Activated gamma-delta T cell treated with anti-CD3 and anti-CD28 coated beads, Interleukin-2, amount 50 U/mL, for 16 hours (primary cell): ENCODE results near the gene DUSP10.
A peak's percentile ranks its signal among the peaks of the same experiment; 100 is the strongest.

Source experiments
- DNase-seq: peaks from one replicate; pipeline ENCODE4 v3.0.0-alpha.2; 2020; ENCODE audit warnings: low read depth

DUSP10 gene

DNA sequence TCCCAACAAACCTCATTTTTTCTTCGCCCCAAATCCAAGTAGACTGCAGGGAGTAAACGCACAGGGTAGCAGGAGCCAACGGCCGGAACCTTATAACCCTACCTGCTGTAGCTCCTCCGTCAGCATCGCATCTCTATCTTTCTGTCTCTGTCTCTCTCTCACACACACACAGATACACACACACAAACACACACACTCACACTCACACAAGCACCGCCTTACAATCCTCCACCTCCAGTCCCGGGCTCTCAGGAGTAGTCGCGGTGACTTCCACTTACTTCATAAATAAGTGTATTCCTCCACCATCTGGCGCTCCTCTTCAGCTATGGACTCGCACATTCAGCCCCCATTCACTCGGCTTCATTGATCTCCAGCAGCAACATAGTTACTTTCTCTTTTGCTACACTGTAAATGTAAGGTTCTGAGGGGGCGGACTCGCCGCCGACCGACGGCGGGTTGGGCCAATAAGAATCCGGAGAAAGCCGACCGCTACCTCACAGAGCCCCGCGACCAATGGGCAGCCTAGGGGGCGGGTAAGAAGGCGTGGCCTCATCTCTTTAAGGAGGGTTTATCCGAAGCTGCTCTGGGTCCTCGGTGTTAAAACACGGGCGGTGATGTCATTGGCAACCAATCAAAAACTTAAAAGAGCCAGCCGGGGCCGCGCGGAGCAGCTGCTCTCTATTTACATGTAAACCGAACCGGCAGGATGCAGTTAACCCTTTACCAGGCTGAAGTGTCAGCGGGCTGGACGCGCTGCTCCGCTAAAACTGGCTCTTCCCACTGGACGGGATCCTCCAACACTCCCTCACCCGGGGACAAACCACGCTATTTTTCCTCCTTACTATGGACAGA is at the start of gene DUSP10:
Gene DUSP10, minus strand, starts transcription at position 387 of the 852 bp plus-strand sequence. CDS start 2,345 bp downstream, outside the sequence.
- peak; percentile 97 for DNase-seq

DNA sequence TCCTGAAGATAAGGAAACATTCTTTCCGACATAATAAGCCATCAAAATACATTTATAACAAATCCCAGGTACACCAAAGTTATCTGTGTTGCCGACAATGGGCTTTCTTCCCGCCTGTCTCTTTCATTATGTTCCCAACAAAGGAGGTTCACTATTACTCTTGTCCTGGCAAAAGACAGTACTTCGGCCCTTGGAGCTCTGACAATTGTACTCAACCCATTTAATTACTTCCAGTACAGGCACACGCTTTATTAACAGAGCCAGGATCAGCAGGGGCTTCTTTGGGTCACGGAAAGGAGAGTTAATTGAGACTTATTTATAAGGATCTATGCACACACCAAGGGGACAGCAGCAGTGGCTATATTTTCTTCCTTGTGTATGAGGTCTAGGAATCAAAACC is 46.6 kb upstream of the DUSP10 start:
- no peak for DNase-seq

DNA sequence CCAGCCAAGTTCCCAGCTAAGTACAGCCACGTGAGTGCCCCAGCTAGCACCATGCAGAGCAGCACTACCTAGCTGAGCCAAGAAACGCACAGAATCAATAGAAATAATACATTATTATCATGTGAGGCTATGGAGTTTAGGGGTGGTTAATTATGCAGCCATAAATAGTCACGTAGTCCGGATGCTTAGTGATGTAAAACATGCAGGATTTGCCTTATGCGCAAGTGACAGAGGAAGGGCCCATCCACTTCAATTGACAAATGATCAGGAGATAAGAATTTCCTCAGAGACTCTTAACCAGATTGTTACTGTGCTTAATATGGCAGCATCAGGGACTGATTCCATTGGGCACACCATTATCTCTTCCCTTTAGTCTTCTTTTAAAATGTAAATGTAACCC is 44.8 kb upstream of the DUSP10 start:
- DNase-seq, result no peak

DNA sequence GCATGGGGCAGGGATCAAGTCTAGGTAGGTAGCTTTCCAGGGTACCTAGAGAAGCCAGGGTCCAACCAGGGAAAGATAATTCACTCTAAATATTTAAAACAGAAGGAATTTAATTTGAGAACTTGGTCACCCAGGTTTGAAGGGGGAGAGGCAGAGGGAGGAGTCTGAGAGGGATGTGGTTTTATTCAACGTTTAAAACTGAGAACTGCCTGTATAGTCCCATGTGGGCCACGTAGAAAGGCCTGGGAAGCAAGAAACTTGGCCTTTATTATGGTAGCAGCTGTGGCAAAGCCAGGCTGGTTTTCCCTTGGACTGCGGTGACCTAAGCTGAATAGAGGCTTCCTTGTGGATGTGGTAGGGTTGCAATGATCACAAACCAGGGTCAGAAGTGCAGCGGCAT is 42.0 kb upstream of the DUSP10 start:
- DNase-seq, result no peak

DNA sequence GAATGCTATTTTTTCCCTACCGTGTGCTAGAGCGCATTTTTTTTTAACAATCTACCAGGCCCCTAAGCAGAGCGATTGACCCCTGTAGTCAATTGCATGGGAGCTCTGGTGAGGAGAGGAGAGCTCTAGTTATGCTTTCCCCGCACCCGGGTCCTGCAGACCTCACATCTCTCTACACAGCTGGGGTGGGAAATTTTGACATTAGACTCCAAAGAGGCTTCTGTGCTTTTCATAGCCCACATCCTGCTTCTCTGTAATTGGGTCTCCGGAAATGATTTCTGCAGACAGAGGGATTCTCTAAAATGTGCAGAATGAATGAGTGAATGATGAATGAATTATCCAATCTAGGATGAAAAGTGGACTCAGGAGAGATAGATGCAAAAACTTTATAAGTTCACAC is 41.5 kb upstream of the DUSP10 start:
- DNase-seq, result no peak

DNA sequence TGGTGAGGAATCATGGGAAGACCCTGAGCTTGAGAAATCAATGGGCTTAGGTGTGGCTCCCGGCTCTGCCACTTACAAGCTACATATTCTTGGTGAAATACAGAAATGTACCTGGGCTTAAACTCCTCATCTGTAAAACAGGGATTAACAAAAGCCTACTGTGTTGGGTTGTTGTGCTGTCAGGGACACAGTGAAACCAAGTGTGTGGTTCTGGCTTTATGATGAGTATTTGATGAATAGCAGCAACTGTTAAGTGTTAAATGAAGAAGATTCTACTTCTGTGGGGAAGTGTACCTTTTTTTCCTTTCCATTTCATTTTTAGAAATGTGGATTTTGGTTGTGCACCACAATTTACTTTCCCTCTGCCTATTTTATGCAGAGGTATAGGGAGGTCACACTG is 41.1 kb upstream of the DUSP10 start:
- DNase-seq, result no peak

DNA sequence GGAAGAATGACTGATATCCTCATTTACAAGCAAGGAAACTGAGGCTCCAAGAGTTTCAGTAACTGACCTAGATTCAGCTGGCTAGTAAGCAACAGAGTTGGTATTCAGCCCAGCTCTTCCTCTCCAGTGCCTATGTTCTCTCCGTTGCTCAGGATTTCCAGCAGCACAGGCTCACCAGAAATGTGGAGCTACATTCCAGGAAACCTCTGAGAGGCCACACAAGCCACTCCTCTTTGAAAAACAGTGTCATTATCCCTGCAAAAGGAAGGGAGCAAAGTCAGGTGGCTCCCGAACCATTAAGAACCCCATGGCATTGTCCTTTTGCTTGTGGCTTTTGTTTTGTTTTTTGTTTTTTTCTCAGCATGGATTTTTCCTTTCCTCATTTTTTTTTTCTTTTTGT is 40.6 kb upstream of the DUSP10 start:
- DNase-seq, result no peak

DNA sequence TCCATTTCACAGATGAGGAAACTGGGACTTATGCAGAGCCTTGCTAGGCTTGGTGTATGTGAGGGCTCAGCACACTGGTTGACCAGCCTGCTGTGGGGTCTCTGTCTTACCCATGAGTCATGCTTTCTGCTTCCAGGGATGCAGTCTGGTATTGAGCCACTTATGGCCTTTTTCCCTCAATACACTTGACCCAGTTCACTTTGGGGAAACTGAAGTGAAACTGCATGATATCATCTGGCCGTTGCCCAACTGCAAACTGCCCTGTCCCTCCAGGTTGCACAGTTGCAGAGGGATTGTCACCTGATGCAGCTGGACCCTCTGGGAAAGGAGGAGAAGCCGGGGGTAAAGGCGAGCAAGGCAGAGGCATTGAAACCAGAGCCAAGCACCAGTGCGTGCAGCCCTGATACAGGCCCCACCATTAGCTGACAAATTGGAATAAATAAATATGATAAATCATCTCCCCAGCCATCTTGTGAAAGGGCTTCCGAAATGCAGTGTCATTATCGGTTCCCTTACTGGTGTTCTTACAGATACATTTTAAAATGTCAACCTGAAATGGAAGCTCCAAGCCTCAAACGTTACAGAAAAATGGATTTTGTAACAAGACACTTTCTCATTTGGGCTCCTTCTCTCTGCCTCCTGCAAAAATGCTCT is 39.3 kb upstream of the DUSP10 start:
- DNase-seq, result no peak

DNA sequence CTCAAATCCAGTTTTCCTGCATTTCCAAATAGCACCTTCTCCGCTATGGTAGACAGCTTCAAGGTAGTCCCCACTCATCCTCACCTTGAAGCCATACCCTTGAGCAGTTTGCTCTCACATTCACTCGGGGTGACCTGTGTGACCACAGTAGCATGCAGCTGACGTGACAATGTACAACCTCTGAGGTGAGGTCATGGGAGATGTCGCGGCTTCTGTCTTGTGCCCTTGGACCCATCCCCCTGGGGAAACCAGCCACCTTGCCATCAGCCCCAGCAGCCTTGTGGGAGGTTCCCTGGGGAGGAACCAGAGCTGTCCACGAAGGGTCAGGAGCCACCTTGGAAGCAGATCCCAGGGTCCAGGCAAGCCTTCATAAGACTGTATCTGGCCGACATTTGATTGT is 38.3 kb upstream of the DUSP10 start:
- no peak for DNase-seq

DNA sequence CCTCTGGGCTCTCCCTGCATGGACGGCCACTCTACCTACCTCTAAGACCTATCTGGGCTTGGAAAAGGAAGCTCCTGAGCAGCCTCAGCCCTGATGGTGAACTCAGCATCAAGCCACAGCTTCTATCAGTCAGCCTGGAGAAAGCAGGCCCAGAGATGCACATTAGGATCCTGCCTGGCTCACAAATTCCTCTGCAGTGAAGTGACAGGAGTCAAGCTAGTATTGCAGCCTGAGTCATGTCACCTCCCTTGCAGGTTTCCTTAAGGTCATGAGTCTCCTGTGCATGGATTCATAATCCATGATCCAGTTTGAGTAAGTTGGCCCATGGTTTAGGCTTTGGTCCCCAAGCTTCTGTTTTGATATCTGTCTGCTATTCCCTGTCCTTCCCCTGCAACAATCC is 37.9 kb upstream of the DUSP10 start:
- DNase-seq, result no peak

DNA sequence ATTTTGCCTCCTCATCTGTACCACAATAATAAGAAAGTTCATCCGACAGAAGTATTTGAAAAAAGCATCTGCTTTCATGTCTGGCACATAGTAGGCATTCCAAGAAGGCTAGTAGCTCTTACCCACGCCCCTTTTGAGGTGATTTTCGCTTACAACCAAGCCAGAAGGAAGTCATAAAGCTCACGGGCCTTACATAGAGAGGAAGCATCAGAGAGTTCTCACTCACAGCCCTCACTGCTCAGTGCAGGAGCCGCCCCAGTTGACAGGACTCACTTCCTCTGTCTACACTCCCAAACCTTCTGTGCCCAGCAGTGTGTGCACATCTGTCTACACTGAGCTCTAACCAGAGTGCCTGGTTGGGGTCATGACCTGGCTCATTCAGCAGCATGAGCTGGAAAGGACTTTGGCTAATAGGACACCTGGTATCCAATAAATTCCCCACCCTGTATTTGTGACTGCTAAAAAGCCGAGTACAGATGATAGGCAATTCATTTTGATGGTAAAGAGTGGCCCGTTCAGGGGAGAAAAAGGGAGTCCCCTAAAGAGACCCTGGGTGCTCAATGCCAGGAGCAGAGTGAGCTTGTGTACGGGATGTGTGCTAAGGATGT is 36.8 kb upstream of the DUSP10 start:
- DNase-seq, result no peak

DNA sequence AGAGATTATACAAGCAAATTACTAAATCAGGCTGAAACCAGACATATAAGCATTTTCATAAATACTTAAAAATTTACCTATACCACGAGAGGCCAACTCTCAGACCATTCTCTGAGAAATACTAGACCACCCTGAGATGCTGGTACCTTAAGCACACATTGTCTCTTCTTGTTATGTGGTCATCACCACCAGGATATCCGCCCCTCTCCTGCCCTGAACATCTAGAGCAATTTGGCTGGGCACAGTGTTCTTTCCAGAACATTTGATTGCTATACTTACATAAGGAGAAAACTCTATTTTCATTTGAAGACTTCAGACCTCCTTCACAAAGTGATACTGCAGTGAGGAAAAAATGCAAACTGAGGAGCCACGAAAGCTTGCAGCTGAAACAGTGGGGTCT is 36.2 kb upstream of the DUSP10 start:
- no peak for DNase-seq

DNA sequence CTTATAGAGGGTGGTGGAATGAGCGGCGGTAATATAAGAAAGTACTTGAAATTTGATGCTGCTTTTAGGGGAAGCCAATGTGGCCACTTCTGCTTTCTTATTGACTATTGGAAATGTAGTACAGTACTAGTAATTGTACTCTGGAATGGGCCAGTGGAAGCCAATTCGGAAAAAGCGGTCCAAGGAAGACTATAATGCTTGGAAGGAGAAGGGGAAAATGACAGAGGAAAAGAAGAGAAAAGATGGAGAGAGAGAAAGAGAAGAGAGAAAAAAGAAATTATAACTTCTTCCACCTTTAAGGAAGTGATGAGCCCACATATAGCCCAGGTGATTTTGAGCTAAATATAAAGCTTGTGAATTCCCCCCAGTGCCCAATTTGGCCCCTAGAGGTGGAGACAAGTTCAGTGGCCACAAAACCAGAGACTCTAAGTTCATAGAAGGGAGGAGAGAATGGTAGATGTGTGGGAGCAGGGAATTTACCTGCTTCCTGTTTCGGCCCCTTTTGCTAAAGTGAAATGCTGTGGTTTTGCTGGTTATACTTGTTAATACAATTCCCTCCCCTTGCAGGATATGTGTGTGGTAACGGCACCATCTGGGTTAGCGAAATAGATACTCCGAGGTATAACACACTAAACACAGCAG is 35.7 kb upstream of the DUSP10 start:
- DNase-seq, result peak; percentile 44

DNA sequence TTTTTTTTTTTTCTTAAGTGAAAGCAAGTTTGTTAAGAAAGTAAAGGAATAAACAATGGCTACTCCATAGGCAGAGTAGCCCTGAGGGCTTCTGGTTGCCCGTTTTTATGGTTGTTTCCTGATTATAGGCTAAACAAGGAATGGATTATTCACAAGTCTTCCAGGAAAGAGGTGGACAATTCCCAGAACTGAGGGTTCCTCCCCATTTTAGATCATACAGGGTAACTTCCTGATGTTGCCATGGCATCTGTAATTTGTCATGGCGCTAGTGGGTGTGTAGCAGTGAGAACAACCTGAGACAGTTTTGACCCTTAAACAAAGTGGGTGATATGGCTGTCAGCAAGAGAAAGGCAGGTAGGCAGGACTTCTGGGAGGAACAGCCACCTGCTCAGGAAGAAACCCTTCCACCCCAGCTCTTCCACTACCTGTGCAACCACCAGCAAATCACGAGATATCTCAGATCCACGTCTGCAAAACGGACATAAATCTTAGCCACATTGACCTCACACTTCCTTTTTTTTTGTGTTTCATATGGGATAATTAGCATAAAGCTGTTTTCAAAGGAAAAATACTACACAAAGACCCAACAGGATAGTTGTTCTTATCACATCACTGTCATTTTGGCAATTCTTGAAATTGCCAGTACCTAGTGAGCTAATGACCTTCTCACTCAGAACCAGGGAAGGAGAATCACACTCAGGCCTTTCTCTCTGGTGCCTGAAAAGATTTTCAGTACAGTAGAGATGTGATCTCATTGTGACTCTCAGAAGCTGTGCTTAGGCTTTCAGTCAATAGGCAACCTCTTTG is 34.8 kb upstream of the DUSP10 start:
- no peak for DNase-seq

DNA sequence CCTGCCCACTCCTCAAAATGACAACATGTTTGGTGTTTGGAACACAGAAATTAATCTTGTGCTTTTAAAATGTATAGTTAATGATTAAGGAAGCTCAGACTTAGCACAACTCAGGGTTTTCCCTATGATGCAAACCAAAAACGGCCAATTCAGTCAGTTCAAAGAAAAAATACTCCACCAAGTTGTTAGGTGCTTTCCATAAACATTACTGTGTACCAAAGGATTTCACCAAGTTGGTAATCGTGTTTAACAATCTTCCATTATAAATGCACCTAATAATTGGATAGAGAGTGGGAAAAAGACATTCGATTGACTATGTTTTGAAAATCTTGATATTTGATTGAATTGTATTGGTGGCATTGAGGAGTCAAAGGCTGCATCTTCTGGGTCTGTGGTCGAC is 33.3 kb upstream of the DUSP10 start:
- no peak for DNase-seq

DNA sequence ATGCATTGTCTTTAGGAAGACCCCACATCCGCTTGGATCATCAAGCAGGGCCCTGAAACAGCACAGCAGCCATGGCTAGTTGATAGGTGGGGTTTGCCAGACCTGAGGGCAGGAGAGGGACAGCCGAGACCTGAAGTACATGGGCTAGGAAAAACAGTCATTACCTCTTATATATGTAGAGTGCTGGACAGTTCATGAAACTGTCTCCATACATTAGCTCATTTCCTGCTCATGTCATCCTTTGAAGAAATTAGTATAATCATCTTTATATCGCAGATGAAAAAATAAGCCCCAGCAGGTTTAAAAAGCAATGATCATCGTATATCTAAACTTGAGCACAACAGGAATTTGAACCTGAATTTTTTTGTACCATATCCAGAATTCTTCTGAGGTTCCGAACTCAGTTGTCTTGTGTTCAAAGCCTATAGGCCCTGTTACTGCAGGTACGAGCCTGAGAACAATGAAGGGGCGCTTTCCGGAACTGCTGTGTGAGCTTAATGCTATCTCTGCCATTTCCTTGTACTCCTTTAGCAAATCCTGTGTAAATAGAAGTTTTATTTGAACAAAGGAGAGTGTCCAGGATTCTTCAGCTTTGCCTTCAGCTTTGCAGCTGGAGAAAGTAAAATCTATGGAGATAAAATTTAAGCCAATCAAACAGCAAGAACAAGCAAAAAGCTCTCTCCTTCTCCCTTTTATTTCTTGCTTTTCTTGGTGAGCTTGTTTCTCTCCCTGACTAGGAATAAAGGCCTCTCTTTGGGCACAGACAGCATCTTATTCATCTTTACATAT is 32.4 kb upstream of the DUSP10 start:
- no peak for DNase-seq

DNA sequence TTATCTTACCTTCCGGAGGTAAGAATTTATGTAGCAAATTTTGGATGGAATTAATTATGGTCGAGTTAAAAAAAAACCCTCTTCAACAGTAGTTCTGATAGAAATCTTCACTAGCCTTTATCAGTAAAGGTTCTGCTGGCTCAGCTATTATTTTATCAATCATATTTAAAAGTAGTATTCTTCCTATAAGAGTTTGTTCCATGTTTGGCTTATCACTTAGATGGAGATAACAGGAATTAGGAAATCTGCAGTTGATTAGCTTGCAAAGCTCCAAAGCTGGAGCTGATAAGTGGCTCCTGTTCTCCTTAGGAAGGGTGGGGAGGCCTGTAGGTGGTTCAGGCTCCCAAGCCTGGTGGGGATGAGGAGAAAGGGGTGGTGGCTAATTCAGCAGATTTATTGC is 31.5 kb upstream of the DUSP10 start:
- no peak for DNase-seq

DNA sequence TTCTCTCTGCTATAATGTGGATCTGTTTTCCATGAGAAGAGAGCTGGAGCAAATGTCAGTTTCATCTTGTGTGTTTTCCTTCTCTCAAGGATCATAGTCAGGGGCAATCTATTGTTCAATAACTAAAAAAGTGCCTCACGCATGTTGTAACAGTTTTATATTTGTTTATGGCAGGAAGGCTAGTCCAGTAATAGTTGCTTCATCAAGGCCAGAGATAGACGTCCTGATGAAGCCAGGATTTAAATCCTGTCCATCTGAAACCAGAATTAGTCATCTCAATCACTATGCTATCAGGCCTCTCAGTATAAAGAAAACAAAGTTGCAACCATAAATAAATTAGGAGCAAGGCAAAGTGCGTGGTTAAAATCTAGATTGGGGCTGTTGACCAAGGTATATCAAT is 30.2 kb upstream of the DUSP10 start:
- DNase-seq, result no peak

DNA sequence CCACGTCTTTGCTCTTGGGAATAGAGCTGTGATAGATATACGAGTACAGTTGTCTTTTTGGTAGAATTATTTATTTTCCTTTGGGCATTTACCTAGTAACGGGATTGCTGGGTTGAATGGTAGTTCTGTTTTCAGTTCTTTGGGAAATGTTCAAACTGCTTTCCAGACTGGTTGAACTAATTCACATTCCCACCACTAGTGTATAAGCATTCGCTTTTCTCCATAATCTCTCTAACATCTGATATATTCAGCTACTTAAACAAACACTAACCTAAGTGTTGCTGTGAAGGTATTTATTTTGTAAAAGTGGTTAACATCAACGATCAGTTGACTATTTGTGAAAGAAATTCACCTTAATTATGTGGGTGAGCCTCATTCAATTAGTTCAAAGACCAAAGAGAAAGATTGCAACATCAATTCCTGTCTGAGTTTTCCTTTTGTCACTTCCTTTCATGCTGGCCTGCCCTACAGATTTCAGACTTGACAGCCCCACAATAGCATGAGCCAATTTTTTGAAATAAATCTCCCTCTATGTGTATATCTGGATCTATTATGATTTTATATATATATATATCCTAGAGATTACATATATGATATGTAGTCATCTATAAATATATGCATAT is 26.7 kb upstream of the DUSP10 start:
- no peak for DNase-seq

DNA sequence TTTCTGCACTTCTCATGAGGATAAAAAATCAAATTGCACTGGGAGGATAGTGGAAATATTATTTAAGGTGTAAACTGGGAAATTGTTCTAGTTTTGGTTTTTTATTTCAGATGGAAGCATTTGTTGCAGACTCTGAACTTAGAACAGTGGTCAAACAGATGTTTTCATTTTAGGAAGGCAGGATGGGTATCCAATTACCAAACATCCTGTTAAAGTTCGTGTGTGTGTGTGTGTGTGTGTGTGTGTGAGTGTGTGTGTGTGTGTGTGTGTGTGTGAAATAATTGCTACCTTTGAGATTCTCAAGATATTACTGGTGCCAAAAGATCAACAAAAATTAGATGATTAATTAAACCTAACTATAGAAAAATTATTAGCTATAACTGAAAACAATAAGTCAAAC is 24.3 kb upstream of the DUSP10 start:
- no peak for DNase-seq

DNA sequence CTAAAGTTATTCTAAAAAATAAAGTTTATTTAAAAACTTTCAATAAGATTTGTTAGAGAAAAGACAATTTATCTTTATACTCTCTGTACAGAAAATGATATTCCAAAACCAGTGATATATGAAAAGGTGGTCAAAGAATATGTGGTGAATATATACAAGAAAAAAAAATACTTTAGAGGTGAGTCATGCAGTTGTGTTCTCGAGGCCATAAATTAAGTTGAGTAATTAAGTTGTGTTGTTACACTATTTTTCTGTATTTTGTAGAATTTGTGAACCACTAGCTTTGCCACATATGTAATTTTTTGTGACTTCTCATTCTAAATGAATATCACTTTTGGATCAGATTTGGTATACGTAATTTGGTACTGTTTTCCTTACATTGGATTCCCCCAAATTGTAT is 23.6 kb upstream of the DUSP10 start:
- DNase-seq, result no peak
